ENCODE results near the gene HIP1R.

DNA sequence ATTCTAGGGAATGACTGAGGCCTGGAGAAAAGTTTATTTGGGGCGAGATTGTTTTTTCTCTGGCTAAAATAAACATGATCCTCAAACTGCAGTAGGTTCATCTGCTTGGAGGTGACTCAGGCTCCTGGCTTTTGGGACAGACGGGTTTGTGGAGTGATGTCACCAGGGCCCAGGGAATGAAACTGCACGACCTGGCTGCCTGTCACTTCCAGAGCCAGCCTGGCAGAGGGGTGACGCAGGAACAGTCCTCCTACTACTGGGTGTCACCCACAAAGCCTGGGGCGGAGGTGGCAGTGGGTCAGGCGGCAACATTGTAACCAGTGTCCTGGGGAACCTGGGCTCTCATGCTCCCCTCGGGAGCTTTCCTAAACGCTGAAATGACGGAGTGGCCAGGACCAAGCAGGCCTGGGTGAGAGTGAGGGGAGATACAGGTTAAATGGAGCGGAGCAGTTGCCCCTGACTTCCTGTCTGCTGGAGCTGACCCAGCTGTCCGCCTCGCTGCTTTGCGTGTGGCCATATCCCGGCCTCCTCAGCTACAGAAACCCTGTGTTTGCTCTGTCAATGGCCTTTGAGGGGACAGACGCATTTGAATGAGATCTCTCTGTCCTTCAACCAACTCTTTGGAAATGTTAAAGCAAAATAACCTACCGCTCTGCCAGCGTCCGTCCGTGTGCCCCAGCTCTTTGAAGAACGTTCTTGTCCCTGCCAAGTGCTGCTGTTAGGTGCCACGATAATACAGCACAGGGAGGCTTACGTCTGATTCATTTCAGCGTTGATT, 6.5 kb downstream of the HIP1R start:
- TF ChIP-seq POLR2A (IDR thresholded peaks at IDR 0.05; ENCODE audit: low read length) (no peak), GATA1 (IDR thresholded peaks at IDR 0.05; ENCODE audit: low read depth, low read length) (no peak)

All from erythroblast (primary cell).